Stimulated activated CD4-positive, alpha-beta T cell treated with anti-CD3 and anti-CD28 coated beads, Interleukin-12 subunit alpha, Interleukin-12 subunit beta, amount 100 ng/mL, for 48 hours (primary cell): ENCODE data around the gene USO1.
"Not testable (repeated sequence)": the region's sequence is repeated elsewhere in the genome, so short reads cannot be mapped to it uniquely, and the experiment has no call there.

ENCODE experiments used
- DNase-seq, 3 donors: peaks; one replicate each; pipeline ENCODE4 v3.0.0-alpha.2; 2020; ENCODE audit warnings: low read depth in 2 of 3, low spot score in 1 of 3

The USO1 gene

GRCh38 chr4:75724066-75724866 is at the start of gene USO1:
Gene USO1, plus strand, starts transcription at chr4:75724577. Its CDS starts 243 bp downstream, at chr4:75724820.
- DNase-seq: peak; percentile 99 to 100 (median 100)

GRCh38 chr4:75675004-75675531 is 49.3 kb upstream of the USO1 start:
- no peak for DNase-seq

- no peak for DNase-seq
These were observed 45.9 kb upstream of the USO1 start for GRCh38 chr4:75678473-75678872.

- DNase-seq: no peak
These were observed 45.4 kb upstream of the USO1 start for GRCh38 chr4:75678965-75679364.

GRCh38 chr4:75679876-75680575 is 44.4 kb upstream of the USO1 start:
- no peak for DNase-seq

- DNase-seq: no peak
These were observed 40.8 kb upstream of the USO1 start for GRCh38 chr4:75683482-75684155.

GRCh38 chr4:75685546-75686189 is 38.7 kb upstream of the USO1 start:
- DNase-seq: no peak

GRCh38 chr4:75686346-75686745 is 38.0 kb upstream of the USO1 start:
- DNase-seq: no peak

GRCh38 chr4:75687125-75687524 is 37.3 kb upstream of the USO1 start:
- not testable (repeated sequence) for DNase-seq

- not testable (repeated sequence) for DNase-seq
These were observed 32.3 kb upstream of the USO1 start for GRCh38 chr4:75692066-75692465.

GRCh38 chr4:75696071-75696470 is 28.3 kb upstream of the USO1 start:
- DNase-seq: no peak

GRCh38 chr4:75696581-75696980 is 27.8 kb upstream of the USO1 start:
- DNase-seq: no peak

GRCh38 chr4:75698162-75698962 is 26.0 kb upstream of the USO1 start:
- DNase-seq: no peak

- no peak for DNase-seq
These were observed 25.5 kb upstream of the USO1 start for GRCh38 chr4:75698963-75699228.

GRCh38 chr4:75699299-75699698 is 25.1 kb upstream of the USO1 start:
- no peak for DNase-seq

GRCh38 chr4:75702919-75703411 is 21.4 kb upstream of the USO1 start:
- DNase-seq: no peak

- no peak for DNase-seq
These were observed 19.0 kb upstream of the USO1 start for GRCh38 chr4:75705198-75705977.

GRCh38 chr4:75708218-75708691 is 16.1 kb upstream of the USO1 start:
- peak in 1 of 3 donors; percentile 15 for DNase-seq

GRCh38 chr4:75710246-75710645 is 14.1 kb upstream of the USO1 start:
- no peak for DNase-seq

- DNase-seq: no peak
These were observed 10.4 kb upstream of the USO1 start for GRCh38 chr4:75714011-75714410.
